Choroid plexus epithelial cell (primary cell): Measurements from ENCODE around the gene CEP164.

Experiments
- DNase-seq: peaks from one replicate; pipeline ENCODE4 v3.0.0-alpha.2; 2010; ENCODE audit warnings: low read depth
- H3K4me3 ChIP-seq: 2 replicates; pipeline ENCODE4 v1.5.1; 2011; ENCODE audit warnings: low read depth, mild to moderate bottlenecking, control low read depth, low read length, moderate library complexity
- TF ChIP-seq, protein P1 (sequence below): conservative IDR thresholded peaks from 2 replicates; pipeline ENCODE4 v1.5.1; 2011; ENCODE audit warnings: low read depth, mild to moderate bottlenecking, control low read depth, inconsistent platforms, low read length, moderate library complexity

CEP164 gene

DNA sequence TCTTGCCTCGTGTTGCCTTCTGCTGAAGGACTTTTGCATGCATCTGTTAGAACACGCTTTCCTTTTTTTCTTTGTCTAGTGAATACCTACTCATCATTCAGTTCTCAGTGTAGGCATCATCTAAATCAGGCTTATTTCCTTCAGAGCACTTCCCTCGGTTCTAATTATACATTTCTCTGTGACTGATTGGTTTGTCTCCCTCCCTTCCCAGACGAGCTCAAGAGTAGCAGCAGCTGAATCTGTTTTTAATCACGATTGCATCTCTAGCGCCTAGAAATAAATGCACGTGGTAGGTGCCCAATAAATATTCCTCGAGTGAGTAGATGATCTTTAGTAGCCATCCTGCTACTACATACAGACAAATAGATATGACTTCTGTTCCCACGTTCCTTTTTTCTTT is 6.3 kb downstream of the CEP164 start:
- TF ChIP-seq, protein P1, sequence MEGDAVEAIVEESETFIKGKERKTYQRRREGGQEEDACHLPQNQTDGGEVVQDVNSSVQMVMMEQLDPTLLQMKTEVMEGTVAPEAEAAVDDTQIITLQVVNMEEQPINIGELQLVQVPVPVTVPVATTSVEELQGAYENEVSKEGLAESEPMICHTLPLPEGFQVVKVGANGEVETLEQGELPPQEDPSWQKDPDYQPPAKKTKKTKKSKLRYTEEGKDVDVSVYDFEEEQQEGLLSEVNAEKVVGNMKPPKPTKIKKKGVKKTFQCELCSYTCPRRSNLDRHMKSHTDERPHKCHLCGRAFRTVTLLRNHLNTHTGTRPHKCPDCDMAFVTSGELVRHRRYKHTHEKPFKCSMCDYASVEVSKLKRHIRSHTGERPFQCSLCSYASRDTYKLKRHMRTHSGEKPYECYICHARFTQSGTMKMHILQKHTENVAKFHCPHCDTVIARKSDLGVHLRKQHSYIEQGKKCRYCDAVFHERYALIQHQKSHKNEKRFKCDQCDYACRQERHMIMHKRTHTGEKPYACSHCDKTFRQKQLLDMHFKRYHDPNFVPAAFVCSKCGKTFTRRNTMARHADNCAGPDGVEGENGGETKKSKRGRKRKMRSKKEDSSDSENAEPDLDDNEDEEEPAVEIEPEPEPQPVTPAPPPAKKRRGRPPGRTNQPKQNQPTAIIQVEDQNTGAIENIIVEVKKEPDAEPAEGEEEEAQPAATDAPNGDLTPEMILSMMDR: no peak
- no peak for DNase-seq
- H3K4me3 ChIP-seq: no peak overlapping the region

DNA sequence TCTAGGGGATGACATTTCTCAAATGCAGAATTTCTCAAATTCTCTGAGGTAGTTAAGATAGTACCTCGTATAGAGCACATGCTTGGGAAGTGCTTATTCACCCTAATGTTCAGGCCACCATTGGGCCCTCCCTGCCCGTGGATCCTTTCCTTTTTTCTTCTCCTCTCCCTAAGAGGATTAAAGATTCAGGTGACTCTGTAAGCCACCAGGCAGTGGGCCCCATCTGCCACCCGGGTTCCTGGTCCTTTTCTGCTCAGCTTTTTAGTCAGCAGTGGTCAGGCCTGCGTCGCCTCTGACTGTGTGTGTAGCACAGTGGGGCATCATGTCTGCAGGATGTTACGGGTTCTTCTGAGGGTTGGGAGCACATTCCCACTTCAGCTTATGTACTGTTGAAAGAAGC is 7.2 kb downstream of the CEP164 start:
- TF ChIP-seq, protein P1: no peak
- DNase-seq: no peak
- H3K4me3 ChIP-seq: no peak overlapping the region

DNA sequence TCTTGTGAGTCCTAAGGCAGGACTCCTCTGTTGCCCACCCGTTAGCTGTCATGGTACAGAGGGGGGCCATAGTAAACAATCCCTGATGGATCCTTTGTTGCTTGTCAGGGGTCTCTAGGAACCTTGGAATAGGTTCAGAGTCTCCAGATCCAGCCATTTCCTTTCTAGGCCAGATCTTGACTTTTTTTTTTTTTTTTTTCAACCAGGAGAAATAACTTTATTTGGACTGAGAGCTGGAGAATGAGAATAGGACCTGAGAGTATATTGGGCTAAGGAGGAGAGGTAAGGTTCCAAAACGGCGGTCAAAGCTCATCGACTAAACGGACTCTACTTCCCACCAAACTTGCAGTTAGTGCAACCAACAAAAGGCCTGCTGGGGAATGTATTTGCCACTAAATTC is 7.7 kb downstream of the CEP164 start:
- TF ChIP-seq, protein P1: no peak

DNA sequence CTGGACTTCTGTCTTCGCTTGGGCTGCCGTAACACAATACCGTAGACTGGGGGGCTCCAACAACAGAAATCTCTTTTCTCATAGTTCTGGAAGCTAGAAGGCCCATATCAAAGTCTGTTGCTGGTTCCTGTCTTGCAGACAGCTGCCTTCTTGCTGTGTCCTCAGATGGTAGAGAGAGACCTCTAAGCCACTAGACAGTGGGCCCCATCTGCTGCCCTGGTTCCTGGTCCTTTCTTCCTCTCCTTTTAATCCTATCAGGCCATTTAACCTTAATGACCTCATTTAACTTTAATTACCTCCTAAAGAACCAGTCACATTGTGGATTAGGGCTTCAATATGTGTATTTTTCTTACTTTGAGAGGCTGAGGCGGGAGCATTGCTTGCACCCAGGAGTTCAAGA is 9.4 kb downstream of the CEP164 start:
- no peak overlapping the region for H3K4me3 ChIP-seq
- TF ChIP-seq, protein P1: no peak
- DNase-seq: no peak

More for the DNA sequence above, 7.7 kb downstream of the CEP164 start:
- DNase-seq: no peak
- no peak overlapping the region for H3K4me3 ChIP-seq

DNA sequence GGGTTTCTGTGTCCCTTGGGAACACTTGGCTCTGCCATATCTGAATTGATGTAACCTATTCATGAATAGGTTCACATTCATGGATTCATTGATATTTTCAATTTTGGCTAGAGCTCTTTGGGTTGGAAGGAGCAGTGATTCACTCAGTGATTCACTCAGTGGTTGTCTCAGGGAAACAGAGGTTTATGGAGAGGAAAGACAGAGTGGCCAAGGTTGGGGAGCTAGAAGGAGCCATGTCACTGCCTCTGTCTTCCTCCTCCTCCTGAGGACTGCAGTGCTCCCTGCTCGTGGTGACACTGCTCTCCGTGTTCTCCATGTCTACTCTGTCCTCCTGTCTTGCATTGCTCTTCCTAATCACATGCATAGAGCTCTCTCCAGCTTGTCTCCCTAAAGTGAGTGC is 17.4 kb downstream of the CEP164 start:
- DNase-seq: no peak
- TF ChIP-seq, protein P1: no peak
- no peak overlapping the region for H3K4me3 ChIP-seq

DNA sequence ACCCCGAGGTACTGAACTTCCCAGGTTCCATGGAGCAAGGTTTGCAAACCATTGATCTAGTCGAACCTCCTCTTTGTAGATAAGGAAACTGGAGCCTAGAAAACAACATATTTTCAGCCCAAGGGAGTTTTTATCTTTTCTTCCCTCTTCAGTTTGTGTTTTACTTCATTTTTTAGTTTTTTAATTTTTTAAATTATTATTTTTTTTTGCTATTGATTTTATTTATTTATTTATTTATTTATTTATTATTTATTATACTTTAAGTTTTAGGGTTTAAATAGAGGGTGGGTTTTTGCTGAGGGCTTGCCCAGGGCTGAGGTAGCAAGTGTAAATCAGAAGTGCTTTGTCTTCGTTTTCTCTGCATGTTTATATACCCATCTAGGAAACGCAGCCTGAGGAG is 26.9 kb downstream of the CEP164 start:
- no peak overlapping the region for H3K4me3 ChIP-seq
- no peak for DNase-seq
- TF ChIP-seq, protein P1: no peak

DNA sequence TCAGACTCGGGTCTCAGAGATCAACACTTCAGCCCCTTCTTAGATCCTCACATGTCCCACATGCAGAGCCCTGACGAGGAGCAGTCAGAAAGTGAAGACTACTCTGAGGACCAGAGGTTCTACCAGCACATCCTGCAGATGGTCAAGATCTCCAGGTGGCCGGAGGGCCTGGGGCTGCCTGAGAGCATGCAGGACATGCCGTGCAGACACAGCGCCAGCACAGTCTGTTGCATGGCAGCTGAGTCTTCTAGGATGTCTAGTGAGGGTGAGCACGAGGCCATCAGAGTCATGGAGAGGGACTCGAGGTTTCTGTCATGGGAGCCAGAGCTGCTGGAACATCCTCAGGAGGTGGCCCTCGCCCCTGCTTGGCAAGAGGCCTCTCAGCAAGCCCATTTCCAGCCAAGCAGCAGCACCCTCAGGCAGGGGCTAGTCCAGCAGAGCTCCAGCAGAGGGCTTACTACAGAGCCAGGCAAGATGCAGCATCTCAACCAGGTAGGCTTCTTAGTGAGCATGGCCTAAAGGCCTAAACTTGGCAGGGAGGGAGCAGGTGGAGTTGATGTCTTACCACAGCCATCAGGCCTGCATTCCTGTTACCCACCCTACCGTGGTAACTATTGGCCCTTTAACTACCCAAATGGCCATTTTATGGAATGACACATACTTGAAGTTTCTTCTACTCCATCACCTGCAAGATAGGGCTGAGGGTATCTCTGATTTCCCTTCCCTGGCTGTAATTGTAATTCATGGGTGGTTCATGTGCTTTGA is 28.7 kb downstream of the CEP164 start:
- DNase-seq: no peak
- H3K4me3 ChIP-seq: no peak overlapping the region
- TF ChIP-seq, protein P1: peak; percentile 5
